Measurements from ENCODE around the gene SLC13A3. TPM values are rescaled to one million over a fixed set of nuclear protein-coding genes. Genes with fewer than 3 reads are reported as not detected.

SLC13A3 gene
- total and polyA plus RNA-seq, 8 donors: 2.4 to 10.4 (median 8.8) TPM

GRCh38 chr20:46592580-46593362 is 58.5 kb downstream of the SLC13A3 start:
- DNase-seq: no peak
- Histone ChIP-seq H3K4me3 (no peak overlapping the region), H3K36me3 (no peaks in the 10 kb centered on the region), H3K27me3 (no peaks in the 10 kb centered on the region), H3K4me1 (no peaks in the 10 kb centered on the region), H3K9me3 (no peaks in the 10 kb centered on the region), H3K27ac (no peak overlapping the region)
- no peak for ATAC-seq
- intact Hi-C loops (cut with DNase I): no loop called here
- TF ChIP-seq CTCF (IDR thresholded peaks at IDR 0.05): no peak

GRCh38 chr20:46590443-46590842 is 60.8 kb downstream of the SLC13A3 start:
- Histone ChIP-seq H3K9me3 (no peaks in the 10 kb centered on the region), H3K36me3 (no peaks in the 10 kb centered on the region), H3K4me1 (no peaks in the 10 kb centered on the region), H3K27me3 (no peaks in the 10 kb centered on the region), H3K27ac (no peak overlapping the region), H3K4me3 (no peak overlapping the region)
- DNase-seq: peak in 1 of 4 donors; percentile 8
- TF ChIP-seq CTCF (IDR thresholded peaks at IDR 0.05): no peak
- no peak for ATAC-seq
- intact Hi-C loops (cut with DNase I): no loop called here

- Histone ChIP-seq H3K27ac (no peak overlapping the region), H3K4me3 (no peak overlapping the region), H3K36me3 (no peaks in the 10 kb centered on the region), H3K27me3 (no peaks in the 10 kb centered on the region), H3K9me3 (no peaks in the 10 kb centered on the region), H3K4me1 (no peaks in the 10 kb centered on the region)
- ATAC-seq: no peak
- intact Hi-C loops (cut with DNase I): no loop called here
- TF ChIP-seq CTCF (IDR thresholded peaks at IDR 0.05): no peak
- DNase-seq: no peak
Observed at GRCh38 chr20:46588532-46589511, 62.4 kb downstream of the SLC13A3 start.

- H3K9me3 ChIP-seq: no peaks in the 10 kb centered on the region
- H3K4me3 ChIP-seq: no peak overlapping the region
- no peaks in the 10 kb centered on the region for H3K27me3 ChIP-seq
- ATAC-seq (no peak), DNase-seq (no peak)
- no peaks in the 10 kb centered on the region for H3K36me3 ChIP-seq
- intact Hi-C loops (cut with DNase I): no loop called here
- no peak for TF ChIP-seq CTCF (IDR thresholded peaks at IDR 0.05)
- no peak overlapping the region for H3K27ac ChIP-seq
- H3K4me1 ChIP-seq: no peaks in the 10 kb centered on the region
Observed at GRCh38 chr20:46587986-46588385, 63.3 kb downstream of the SLC13A3 start.

- intact Hi-C loops (cut with DNase I): no loop called here
- TF ChIP-seq CTCF (IDR thresholded peaks at IDR 0.05): no peak
- ATAC-seq: no peak
- H3K27ac ChIP-seq: no peak overlapping the region
- no peaks in the 10 kb centered on the region for H3K36me3 ChIP-seq
- H3K4me3 ChIP-seq: no peak overlapping the region
- no peaks in the 10 kb centered on the region for H3K9me3 ChIP-seq
- H3K27me3 ChIP-seq: no peaks in the 10 kb centered on the region
- no peak for DNase-seq
- no peaks in the 10 kb centered on the region for H3K4me1 ChIP-seq
Observed at GRCh38 chr20:46586724-46587123, 64.5 kb downstream of the SLC13A3 start.
